HG02884 (cell line): Measurements from ENCODE around the gene NLRC4.
A peak's percentile ranks its signal among the peaks of the same experiment; 100 is the strongest.
"Not testable (repeated sequence)": the region's sequence is repeated elsewhere in the genome, so short reads cannot be mapped to it uniquely, and the experiment has no call there.

Experiments
- ATAC-seq: cut with Tn5 transposase; IDR thresholded peaks from one replicate; pipeline ENCODE4 v1.9.1; 2021; ENCODE audit warnings: mild to moderate bottlenecking, moderate library complexity; ENCODE audit not compliant: unreplicated experiment

The NLRC4 gene, protein sequence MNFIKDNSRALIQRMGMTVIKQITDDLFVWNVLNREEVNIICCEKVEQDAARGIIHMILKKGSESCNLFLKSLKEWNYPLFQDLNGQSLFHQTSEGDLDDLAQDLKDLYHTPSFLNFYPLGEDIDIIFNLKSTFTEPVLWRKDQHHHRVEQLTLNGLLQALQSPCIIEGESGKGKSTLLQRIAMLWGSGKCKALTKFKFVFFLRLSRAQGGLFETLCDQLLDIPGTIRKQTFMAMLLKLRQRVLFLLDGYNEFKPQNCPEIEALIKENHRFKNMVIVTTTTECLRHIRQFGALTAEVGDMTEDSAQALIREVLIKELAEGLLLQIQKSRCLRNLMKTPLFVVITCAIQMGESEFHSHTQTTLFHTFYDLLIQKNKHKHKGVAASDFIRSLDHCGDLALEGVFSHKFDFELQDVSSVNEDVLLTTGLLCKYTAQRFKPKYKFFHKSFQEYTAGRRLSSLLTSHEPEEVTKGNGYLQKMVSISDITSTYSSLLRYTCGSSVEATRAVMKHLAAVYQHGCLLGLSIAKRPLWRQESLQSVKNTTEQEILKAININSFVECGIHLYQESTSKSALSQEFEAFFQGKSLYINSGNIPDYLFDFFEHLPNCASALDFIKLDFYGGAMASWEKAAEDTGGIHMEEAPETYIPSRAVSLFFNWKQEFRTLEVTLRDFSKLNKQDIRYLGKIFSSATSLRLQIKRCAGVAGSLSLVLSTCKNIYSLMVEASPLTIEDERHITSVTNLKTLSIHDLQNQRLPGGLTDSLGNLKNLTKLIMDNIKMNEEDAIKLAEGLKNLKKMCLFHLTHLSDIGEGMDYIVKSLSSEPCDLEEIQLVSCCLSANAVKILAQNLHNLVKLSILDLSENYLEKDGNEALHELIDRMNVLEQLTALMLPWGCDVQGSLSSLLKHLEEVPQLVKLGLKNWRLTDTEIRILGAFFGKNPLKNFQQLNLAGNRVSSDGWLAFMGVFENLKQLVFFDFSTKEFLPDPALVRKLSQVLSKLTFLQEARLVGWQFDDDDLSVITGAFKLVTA

DNA sequence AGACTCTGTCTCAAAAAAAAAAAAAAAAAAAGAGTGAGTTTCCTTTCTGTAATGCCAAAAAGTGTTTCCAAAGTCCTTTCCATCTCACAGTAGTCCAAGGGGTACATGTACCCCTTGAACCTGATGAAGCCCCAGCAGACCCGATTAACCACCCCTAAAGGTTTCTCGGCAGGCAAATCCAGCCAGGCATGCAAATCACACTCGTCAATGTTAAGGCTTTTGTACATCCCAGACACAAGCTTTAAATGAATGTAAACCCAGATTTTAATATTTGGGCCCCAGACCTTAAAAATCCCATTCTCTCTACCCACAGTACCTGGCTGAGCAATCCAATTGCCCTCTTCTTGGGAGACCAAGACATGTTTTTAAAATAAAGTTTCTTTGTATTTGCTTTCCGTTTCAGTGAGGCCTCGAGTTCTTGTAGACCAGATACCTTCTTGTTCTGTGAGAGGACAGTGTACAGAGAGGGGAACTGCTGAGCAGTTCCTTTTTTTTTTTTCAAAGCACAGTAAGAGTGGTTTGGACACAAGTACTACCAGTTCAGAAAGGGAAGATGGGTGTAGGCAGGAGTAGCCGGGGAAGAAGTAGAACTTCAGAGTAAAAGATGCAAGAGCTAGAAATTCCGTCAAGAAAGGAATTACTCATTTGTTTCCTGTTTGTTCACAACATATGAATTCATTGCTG, at the start of gene NLRC4:
Gene NLRC4 (minus strand): TSS at position 465 of the 684 bp plus-strand sequence. CDS start 8,111 bp downstream, outside the sequence.
- ATAC-seq: peak; percentile 94

DNA sequence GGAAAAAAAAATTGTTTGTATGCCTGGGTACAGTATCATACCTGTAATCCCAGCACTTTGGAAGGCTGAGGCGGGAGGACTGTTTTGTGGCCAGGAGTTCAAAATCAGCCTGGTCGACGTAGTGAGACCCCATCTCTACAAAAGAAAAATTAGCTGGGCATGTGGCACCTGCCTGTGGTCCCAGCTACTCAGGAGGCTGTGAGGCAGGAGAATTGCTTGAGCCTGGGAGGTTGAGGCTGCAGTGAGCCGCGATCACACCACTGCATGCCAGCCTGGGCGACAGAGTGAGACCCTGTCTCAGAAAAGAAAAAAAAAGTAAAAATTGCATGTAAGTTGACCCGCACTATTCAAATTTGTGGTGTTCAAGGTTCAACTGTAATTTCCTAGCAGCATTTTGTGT, 45.9 kb upstream of the NLRC4 start:
- ATAC-seq: no peak

DNA sequence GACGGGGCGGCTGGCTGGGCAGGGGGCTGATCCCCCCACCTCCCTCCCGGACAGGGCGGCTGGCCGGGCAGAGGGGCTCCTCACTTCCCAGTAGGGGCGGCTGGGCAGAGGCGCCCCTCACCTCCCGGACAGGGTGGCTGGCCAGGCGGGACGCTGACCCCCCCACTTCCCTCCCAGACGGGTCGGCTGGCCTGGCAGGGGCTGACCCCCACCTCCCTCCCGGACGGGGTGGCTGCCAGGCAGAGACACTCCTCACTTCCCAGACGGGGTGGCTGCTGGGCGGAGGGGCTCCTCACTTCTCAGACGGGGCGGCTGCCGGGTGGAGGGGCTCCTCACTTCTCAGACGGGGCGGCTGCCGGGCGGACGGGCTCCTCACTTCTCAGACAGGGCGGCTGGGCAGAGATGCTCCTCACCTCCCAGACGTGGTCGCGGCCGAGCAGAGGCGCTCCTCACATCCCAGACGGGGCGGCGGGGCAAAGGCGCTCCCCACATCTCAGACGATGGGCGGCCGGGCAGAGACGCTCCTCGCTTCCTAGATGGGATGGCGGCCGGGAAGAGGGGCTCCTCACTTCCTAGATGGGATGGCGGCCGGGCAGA, 29.4 kb upstream of the NLRC4 start:
- not testable (repeated sequence) for ATAC-seq

DNA sequence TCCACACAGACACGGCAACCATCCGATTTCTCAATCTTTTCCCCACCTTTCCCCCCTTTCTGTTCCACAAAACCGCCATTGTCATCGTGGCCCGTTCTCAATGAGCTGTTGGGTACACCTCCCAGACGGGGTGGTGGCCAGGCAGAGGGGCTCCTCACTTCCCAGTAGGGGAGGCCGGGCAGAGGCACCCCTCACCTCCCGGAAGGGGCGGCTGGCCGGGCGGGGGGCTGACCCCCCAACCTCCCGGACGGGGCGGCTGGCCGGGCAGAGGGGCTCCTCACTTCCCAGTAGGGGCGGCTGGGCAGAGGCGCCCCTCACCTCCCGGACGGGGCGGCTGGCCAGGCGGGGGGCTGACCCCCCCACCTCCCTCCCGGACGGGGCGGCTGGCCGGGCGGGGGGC, 28.8 kb upstream of the NLRC4 start:
- ATAC-seq: not testable (repeated sequence)

DNA sequence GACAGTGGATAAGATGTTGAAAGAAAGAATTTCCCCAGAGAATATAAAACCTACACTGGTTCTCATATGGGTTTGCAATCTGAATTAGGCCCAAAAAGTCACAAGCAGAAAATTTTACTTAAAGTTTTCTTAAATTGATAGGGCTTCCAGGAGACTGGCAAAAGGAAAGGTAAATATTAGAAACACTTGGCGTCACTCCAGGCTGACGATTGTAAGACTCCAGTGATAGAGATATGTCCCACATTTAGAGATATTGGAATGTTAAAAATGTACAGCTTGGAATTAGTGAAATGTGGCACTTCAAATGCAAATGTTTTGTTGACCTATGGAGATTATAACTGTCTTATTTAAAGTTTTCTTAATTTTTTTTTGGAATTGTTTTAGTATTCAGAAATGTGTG, 27.1 kb upstream of the NLRC4 start:
- ATAC-seq: no peak

DNA sequence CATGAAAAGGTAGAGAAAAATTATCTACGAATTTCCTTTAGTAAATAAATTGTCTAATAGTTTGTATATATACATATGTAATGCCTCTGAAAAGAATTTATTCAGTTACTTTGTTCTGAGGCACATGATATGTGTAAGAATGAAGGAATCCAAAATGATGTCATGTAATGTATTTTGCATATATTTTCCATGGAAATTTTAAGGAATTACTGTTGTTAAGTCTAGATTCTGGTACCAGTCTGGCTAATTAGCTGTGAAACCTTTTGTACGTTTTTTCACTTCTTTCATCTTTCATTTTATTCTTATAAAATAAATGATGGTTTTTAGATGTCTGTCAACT, 25.3 kb upstream of the NLRC4 start:
- no peak for ATAC-seq

DNA sequence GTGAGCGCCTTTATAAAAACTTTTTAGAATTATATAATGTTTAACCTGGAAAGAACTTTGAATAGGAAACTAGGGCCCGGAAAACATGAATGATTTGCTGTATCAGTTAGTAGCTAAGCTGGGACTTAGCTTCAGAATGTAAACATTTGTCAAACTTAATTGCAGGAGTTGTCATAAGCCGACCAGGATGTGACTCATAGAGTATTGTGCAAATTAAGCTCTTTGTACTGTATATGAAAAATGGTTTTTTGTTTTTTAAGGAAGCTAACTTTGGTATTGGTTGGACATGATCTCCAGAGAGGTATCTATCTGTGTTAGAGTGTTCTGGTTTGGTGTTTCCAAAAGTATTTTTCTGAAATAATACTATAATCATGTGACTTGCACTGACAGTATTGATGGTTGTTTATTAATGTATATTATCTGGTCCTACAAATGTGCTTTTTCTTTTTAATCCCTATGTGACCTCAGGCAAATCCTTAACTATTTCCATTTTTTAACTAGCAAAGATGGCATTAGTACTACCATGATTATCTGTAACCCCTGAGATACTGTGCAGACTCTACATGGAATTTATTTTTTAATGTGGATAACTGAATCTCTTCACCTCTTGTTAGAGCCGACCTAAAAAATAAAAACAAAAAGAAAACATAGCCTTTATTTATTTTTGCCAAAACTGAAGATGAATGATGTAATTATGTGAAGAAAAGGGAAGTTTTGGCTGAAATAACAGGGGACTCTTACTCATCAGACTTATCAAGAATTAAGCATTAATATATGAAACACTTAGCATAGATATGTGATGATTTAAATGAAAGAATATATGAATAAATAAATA, 24.7 kb upstream of the NLRC4 start:
- ATAC-seq: no peak

DNA sequence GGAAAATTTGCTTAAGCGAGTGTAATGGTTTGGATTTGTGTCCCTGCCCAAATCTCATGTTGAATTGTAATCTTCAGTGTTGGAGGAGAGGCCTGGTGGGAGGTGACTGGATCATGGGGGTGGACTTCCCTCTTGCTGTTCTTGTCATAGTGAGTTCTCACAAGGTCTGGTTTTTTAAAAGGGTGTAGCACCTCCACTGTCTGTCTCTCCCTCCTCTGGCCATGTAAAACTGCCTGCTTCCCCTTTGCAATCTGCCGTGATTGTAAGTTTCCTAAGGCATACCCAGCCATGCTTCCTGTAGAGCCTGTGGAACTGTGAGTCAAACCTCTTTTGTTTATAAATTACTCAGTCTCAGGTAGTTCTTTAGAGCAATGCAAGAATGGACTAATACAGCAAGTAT, 19.6 kb upstream of the NLRC4 start:
- no peak for ATAC-seq

DNA sequence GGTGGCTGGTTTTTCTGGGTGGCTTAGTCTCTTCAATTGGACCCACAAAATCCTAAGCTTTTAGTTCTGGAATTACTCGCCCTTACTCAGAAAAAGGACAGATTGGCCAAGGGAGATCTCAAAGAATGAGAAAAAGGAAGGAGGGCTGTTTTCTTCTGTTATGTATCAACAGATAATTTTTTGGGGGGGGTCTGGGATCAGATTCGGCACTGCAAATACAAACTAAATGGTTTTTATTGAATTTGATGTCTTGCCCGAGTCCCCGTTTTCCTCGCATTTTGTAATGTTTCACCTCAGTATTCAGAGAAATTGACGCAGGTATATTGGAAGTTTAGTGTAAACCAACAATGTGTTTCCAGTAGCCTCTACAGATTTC, 13.8 kb upstream of the NLRC4 start:
- no peak for ATAC-seq

DNA sequence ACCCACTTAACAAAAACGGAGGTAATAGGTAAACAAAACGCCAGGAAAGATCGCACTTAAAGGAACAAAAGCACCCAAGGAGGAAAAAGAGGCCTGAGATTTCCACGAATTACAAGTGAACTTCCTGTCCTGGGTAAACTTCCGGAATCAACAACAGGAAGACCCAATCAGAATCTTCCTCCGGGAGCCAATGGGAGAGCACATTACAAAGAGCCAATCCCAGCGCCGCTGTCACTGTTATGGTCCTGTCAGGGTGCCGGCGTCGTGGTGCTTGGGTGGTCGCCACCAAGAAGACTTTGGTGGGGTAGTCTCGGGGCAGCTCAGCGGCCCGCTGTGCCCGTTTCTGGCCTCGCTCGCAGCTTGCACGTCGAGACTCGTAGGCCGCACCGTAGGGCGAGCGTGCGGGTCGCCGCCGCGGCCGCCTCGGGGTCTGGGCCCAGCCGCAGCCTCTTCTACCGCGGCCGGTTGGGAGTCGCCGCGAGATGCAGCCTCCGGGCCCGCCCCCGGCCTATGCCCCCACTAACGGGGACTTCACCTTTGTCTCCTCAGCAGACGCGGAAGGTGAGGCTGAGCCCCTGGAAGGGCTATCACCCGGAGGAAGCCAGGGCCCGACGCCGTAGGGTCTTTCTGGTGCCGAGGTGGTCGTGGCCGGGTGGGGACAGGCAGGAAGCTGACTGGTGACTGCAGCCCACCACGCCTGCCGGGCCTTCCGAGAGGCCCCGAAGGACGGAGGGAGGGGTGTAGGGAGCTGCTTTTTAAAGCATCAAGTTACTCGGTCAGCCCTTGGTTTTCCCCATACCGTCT, 13.2 kb upstream of the NLRC4 start, which contains the start of gene YIPF4:
Gene YIPF4 (plus strand): TSS at position 231 of the 804 bp plus-strand sequence. CDS start 252 bp downstream, at position 483.
- ATAC-seq: peak; percentile 99

DNA sequence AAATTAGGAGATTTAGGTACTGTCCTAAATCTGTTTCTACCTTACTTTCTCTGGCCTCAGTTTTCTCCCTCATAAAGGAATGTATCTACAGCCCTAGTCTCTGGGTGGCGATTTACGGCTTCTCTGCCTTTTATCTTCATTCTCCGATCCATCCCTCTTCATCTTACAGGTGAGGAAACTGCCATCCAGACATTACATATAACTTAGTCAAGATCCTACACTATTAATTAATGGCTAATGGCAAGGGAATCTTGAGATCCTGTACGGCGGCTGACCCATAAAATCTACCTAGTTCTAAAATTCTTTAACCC, 12.6 kb upstream of the NLRC4 start:
- peak; percentile 3 for ATAC-seq

DNA sequence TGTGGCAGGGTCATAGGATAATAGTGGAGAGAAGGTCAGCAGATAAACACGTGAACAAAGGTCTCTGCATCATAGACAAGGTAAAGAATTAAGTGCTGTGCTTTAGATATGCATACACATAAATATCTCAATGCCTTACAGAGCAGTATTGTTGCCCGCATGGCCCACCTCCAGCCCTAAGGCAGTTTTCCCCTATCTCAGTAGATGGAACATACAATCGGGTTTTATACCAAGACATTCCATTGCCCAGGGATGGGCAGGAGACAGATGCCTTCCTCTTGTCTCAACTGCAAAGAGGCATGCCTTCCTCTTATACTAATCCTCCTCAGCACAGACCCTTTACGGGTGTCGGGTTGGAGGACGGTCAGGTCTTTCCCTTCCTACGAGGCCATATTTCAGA, 11.1 kb upstream of the NLRC4 start:
- ATAC-seq: not testable (repeated sequence)

DNA sequence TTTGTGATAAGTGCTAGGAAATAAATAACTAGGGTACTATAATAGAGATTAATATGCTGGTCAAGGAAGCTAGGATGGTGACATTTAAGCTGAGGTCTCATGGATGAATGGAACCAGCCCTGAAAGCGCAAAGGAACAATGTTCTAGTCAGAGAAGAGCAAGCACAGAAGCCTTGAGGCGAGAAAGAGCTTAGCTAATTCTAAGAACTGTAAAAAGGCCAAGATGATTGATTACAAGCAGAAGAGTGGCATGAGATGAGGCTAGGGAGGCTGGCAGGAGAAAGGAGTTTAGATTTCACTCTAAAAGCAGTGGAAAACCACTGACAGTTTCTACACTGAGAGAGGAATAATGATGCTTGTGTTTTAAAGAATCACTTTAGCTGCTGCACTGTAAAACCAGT, 9.6 kb upstream of the NLRC4 start:
- ATAC-seq: no peak

DNA sequence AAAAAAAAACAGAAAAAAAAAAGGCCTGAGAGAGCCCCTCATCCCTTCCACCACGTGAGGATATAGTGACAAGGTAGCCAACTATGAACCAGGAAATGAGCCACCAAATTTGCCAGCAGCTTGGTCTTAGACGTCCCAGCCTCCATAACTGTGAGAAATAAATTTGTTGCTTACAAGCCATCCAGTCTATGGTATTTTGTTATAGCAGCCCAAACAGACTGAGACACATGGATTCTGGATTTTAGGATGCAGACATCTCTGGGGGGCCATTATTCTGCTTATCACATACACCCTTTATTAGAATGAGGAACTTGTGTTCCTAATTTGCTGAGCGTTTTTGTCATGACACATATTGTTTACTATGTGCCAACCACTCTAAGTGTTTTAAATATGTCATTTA, 7.6 kb upstream of the NLRC4 start:
- ATAC-seq: no peak

DNA sequence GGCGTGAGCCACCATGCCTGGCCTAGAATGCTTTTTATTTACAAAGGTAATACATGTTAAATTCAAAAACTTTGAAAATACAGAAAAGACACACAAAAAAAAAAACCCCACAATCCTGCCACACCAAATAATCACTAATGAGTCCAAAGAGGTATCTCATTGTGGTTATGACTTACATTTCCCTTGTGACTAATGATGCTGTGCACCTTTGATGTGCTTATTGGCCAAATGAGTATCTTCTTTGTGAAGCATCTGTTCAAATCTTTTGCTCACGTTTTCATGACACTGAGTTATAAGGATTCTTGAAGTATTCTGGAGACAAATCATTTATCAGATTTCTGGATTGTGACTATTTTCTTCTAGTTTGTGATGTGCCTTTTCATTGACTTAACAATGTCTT, 6.4 kb upstream of the NLRC4 start:
- no peak for ATAC-seq

DNA sequence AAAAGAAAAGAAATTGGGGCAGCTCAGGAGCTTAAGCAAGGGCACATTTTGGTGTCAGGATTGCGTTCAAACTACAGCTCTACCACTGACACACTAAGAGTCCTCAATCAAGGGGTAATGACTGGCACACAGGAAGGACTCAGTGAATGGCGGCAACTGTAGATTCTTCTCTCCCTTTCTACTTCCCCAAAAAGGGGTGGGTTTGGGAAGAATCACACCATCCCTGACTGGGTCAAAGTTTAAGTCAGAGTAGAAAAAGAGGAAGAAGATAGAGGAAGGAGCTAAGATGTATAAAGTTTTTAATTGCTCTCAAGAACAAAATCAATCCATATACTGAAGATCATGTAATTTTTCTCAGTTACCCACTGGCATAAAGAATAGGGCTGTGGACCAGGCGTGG, 2.6 kb downstream of the NLRC4 start:
- ATAC-seq: no peak

DNA sequence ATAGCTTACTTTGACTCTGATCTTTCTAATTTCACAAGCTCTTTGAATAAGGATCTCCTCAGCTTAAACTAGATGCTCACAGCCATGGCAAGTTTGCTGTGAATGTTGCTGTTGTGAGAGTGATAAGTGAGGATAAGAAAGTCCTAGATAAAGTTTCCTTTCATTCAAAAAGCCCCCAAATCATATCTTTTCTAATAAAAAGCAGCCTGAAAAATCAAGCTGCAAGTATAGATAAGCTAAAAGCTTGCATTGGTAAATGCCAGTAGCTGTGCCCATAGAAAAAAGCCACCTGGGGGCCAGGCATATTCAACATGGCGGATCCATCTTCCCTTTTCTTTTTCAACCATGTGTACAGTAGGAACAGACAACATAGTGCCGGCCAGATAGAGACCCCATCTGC, 4.3 kb downstream of the NLRC4 start:
- no peak for ATAC-seq

DNA sequence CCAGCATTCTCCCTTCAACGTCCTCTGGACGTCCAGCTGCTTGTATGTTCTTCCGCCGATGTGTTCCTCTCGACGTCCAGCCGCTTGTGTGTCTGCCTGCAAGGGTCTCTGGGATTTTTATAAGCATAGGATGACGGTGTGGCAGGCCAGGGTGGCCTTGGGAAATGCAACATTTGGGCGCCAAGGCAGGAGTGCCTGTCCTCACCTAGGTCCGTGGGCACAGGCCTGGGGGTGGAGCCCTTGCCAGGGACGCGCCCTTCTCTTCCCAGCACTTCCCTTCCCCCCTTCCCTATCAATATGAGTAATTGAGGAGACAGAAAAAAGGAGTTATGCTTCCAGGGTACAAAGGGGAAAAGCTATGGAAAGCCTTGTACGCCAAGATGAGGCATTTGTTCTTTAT, 6.4 kb downstream of the NLRC4 start:
- ATAC-seq: no peak

DNA sequence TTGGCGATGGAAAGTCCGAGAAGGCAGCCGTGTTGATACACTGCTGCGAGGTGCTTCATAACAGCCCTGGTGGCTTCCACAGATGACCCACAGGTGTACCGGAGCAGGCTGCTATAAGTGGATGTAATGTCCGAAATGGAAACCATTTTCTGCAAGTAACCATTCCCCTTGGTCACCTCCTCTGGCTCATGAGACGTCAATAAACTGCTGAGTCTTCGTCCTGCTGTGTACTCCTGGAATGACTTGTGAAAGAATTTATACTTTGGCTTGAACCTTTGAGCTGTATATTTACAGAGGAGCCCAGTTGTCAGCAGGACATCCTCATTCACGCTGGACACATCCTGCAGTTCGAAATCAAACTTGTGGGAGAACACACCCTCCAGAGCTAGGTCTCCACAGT, 14.4 kb downstream of the NLRC4 start:
- ATAC-seq: no peak
